HS-27A (cell line): ENCODE measurements around the gene BRD1.

ENCODE experiments used
- DNase-seq: peaks from one replicate; pipeline ENCODE4 v3.0.0-alpha.2; 2012; ENCODE audit warnings: low read depth, missing footprints

Gene BRD1

GRCh38 chr22:49801391-49802060, 26.1 kb downstream of the BRD1 start:
- no peak for DNase-seq

GRCh38 chr22:49800408-49801238, 27.1 kb downstream of the BRD1 start:
- DNase-seq, result no peak

GRCh38 chr22:49799431-49800075, 28.1 kb downstream of the BRD1 start:
- DNase-seq, result no peak

- DNase-seq, result no peak
Observed at GRCh38 chr22:49798486-49799151, 29.1 kb downstream of the BRD1 start.

- DNase-seq, result no peak
Observed at GRCh38 chr22:49797706-49798105, 30.0 kb downstream of the BRD1 start.

GRCh38 chr22:49796596-49797270, 30.9 kb downstream of the BRD1 start:
- DNase-seq, result no peak

GRCh38 chr22:49795521-49795920, 32.2 kb downstream of the BRD1 start:
- no peak for DNase-seq

- no peak for DNase-seq
Observed at GRCh38 chr22:49793871-49794270, 33.8 kb downstream of the BRD1 start.

GRCh38 chr22:49793296-49793695, 34.4 kb downstream of the BRD1 start:
- no peak for DNase-seq

- DNase-seq, result no peak
Observed at GRCh38 chr22:49792107-49792506, 35.6 kb downstream of the BRD1 start.

GRCh38 chr22:49791682-49792081, 36.0 kb downstream of the BRD1 start:
- no peak for DNase-seq

- no peak for DNase-seq
Observed at GRCh38 chr22:49790912-49791311, 36.8 kb downstream of the BRD1 start.

- no peak for DNase-seq
Observed at GRCh38 chr22:49789289-49790141, 38.2 kb downstream of the BRD1 start.

GRCh38 chr22:49788504-49788903, 39.2 kb downstream of the BRD1 start:
- DNase-seq, result no peak

GRCh38 chr22:49787861-49788260, 39.8 kb downstream of the BRD1 start:
- no peak for DNase-seq

- no peak for DNase-seq
Observed at GRCh38 chr22:49786976-49787706, 40.5 kb downstream of the BRD1 start.

- no peak for DNase-seq
Observed at GRCh38 chr22:49785841-49786471, 41.7 kb downstream of the BRD1 start.

- no peak for DNase-seq
Observed at GRCh38 chr22:49785046-49785521, 42.6 kb downstream of the BRD1 start.

GRCh38 chr22:49784630-49784971, 43.1 kb downstream of the BRD1 start:
- no peak for DNase-seq
